H1 (cell line): ENCODE measurements around the gene GCH1. TPM values are rescaled to one million over a fixed set of nuclear protein-coding genes. Genes with fewer than 3 reads are reported as not detected.

Experiments used
- CBX5 ChIP-seq: fragments of 300-800, 300-1000 bp; sonication (generic); IDR thresholded peaks from 2 replicates; pipeline ENCODE4 v1.7.1; 2016; ENCODE audit warnings: antibody characterized with exemption, low read length, low read depth
- CTBP2 ChIP-seq: IDR thresholded peaks from 2 replicates; pipeline ENCODE4 v1.7.0; 2011; ENCODE audit warnings: borderline replicate concordance, mild to moderate bottlenecking, moderate library complexity, mixed read lengths, low read length; ENCODE audit not compliant: insufficient read depth, insufficient read length
- RAD21 ChIP-seq, 2 experiments: IDR thresholded peaks in 1 of 2; conservative IDR thresholded peaks in 1 of 2; 2 replicates each; pipeline ENCODE4 v1.6.1; 2011; ENCODE audit warnings: low read depth in 2 of 2, low read length in 2 of 2, improper control_type of control experiment in 1 of 2, inconsistent platforms in 1 of 2, mild to moderate bottlenecking in 1 of 2, moderate library complexity in 1 of 2
- SIN3A ChIP-seq, 2 experiments: IDR thresholded peaks in 1 of 2; conservative IDR thresholded peaks in 1 of 2; 2 replicates each; pipeline ENCODE4 v1.6.1; 2011 to 2012; ENCODE audit warnings: low read length in 2 of 2, improper control_type of control experiment in 1 of 2, low read depth in 1 of 2, mild to moderate bottlenecking in 1 of 2
- polyA plus RNA-seq, 7 experiments: library from polyadenylated mRNA; depleted of rRNA in 3 of 7; stranded (reverse) in 5 of 7; unstranded in 2 of 7; fragments of >200 nt in 5 of 7; fragments of 200-250 nt in 2 of 7; gene quantifications; 1 replicate in 5 of 7; 2 replicates in 1 of 7; 4 replicates in 1 of 7; pipeline versions ENCODE4 v1.2.1 to v1.2.3, GENCODE V29; 2011 to 2013; ENCODE audit warnings: missing spikeins in 2 of 7, mixed read lengths in 2 of 7
- total RNA-seq: library from RNA; stranded (reverse); fragmentation: NEBNext Ultra II Directional; extraction: Animal tissue kit (Norgen Biotek cat#: 25700); gene quantifications from 2 replicates; pipeline ENCODE4 v1.2.1, GENCODE V29; 2021

The GCH1 gene
- total and polyA plus RNA-seq, 2 of the 8 experiments (the other 6 are each of a cell fraction or from before 2014, with no cell fraction given): 7.3 to 7.9 TPM

DNA sequence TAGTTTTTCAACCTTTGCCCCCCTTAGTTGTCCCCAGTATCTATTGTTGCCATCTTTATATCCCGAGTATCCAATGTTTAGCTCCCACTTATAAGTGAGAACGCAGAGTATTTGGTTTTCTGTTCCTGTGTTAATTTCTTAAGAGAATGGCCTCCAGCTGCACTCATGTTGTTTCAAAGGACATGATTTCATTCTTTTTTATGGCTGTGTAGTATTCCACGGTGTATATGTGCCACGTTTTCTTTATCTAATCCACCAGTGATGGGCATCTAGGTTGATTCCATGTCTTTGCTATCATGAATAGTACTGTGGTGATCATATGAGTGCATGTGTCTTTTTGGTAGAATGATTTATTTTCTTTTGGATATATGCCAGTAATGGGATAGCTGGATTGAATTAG is 72.0 kb downstream of the GCH1 start (continued):
- TF ChIP-seq CTBP2 (no peak), SIN3A (conservative IDR thresholded peaks at IDR 0.05 in 1 of 2, IDR thresholded peaks at IDR 0.05 in 1 of 2; ENCODE audit: low read depth in 1 of 2, low read length in 2 of 2) (no peak), CBX5 (no peak), RAD21 (IDR thresholded peaks at IDR 0.05 in 1 of 2, conservative IDR thresholded peaks at IDR 0.05 in 1 of 2; ENCODE audit: low read depth in 2 of 2, low read length in 2 of 2) (no peak)
